ENCODE results near the gene ERAS.
"Not testable (repeated sequence)": the region's sequence is repeated elsewhere in the genome, so short reads cannot be mapped to it uniquely, and the experiment has no call there.

The ERAS gene

GRCh38 chrX:48798318-48798717 is 28.0 kb upstream of the ERAS start:
- no peak for DNase-seq

GRCh38 chrX:48800574-48801279 is 25.6 kb upstream of the ERAS start:
- no peak for DNase-seq

- DNase-seq = peak; percentile 95
Observed at GRCh38 chrX:48801280-48802088, 24.8 kb upstream of the ERAS start, which contains the start of gene HDAC6. TSS of gene HDAC6 (plus strand) at chrX:48802067. CDS start at chrX:48802693, 626 bp downstream.

GRCh38 chrX:48802089-48802904 is 24.0 kb upstream of the ERAS start:
- DNase-seq = peak; percentile 7

GRCh38 chrX:48802905-48803200 is 23.5 kb upstream of the ERAS start:
- DNase-seq = no peak

- no peak for DNase-seq
Observed at GRCh38 chrX:48806081-48806480, 20.2 kb upstream of the ERAS start.

- DNase-seq = peak; percentile 2
Observed at GRCh38 chrX:48813644-48814043, 12.7 kb upstream of the ERAS start.

GRCh38 chrX:48814722-48815121 is 11.6 kb upstream of the ERAS start:
- DNase-seq = no peak

GRCh38 chrX:48815266-48815665 is 11.0 kb upstream of the ERAS start:
- DNase-seq = no peak

- DNase-seq = no peak
Observed at GRCh38 chrX:48816014-48816810, 10.1 kb upstream of the ERAS start.

- DNase-seq = no peak
Observed at GRCh38 chrX:48818098-48818497, 8.2 kb upstream of the ERAS start.

GRCh38 chrX:48818866-48819265 is 7.4 kb upstream of the ERAS start:
- DNase-seq = no peak

- DNase-seq = not testable (repeated sequence)
Observed at GRCh38 chrX:48819394-48819793, 6.9 kb upstream of the ERAS start.

- DNase-seq = no peak
Observed at GRCh38 chrX:48823053-48823452, 3.3 kb upstream of the ERAS start.

- DNase-seq = no peak
Observed at GRCh38 chrX:48824066-48824465, 2.2 kb upstream of the ERAS start.

- DNase-seq = no peak
Observed at GRCh38 chrX:48826876-48827653, 752 bp downstream of the ERAS start.

GRCh38 chrX:48827654-48827968 is 1.3 kb downstream of the ERAS start:
- DNase-seq = no peak

- DNase-seq = no peak
Observed at GRCh38 chrX:48829016-48829735, 2.9 kb downstream of the ERAS start.

- no peak for DNase-seq
Observed at GRCh38 chrX:48831136-48831908, 5.0 kb downstream of the ERAS start.

GRCh38 chrX:48831909-48832291 is 5.6 kb downstream of the ERAS start:
- DNase-seq = no peak

Measured in midbrain (tissue), 1 donor.